DOHH2 (cell line): ENCODE data around the gene RASAL1.

Source experiments
- H3F3A ChIP-seq: fragments of 200-600 bp; sonication (generic), shearing (Covaris generic); 2 replicates; pipeline ENCODE4 v1.6.0; 2016; ENCODE audit warnings: antibody characterized with exemption, mild to moderate bottlenecking; ENCODE audit not compliant: control insufficient read depth, insufficient read depth
- H3K27ac ChIP-seq: fragments of 200-600 bp; sonication (generic); 2 replicates; pipeline ENCODE4 v1.5.1; 2014; ENCODE audit warnings: low read depth, mild to moderate bottlenecking, low read length, moderate library complexity
- H3K27me3 ChIP-seq: fragments of 200-600 bp; sonication (generic); 2 replicates; pipeline ENCODE4 v1.6.1; 2014; ENCODE audit warnings: mild to moderate bottlenecking, low read length, mixed read lengths; ENCODE audit not compliant: control insufficient read depth
- H3K36me3 ChIP-seq: fragments of 200-600 bp; sonication (generic); 2 replicates; pipeline ENCODE4 v1.6.1; 2014; ENCODE audit warnings: mild to moderate bottlenecking, low read length, moderate library complexity, mixed read lengths; ENCODE audit not compliant: control insufficient read depth
- H3K4me1 ChIP-seq: fragments of 200-600 bp; sonication (generic); 2 replicates; pipeline ENCODE4 v1.6.1; 2014; ENCODE audit warnings: mild to moderate bottlenecking, low read length, mixed read lengths; ENCODE audit not compliant: control insufficient read depth
- H3K4me2 ChIP-seq: fragments of 200-600 bp; sonication (generic); 2 replicates; pipeline ENCODE4 v1.6.0; 2014; ENCODE audit warnings: mild to moderate bottlenecking, low read length, moderate library complexity
- H3K4me3 ChIP-seq: fragments of 200-600 bp; sonication (generic); 2 replicates; pipeline ENCODE4 v1.5.1; 2014; ENCODE audit warnings: mild to moderate bottlenecking, low read length, mixed read lengths
- H3K79me2 ChIP-seq: fragments of 200-600 bp; sonication (generic); 2 replicates; pipeline ENCODE4 v1.6.1; 2014; ENCODE audit warnings: mild to moderate bottlenecking, low read length, mixed read lengths; ENCODE audit not compliant: control insufficient read depth
- H3K9me2 ChIP-seq: fragments of 200-600 bp; sonication (generic); replicated peaks from 2 replicates; pipeline ENCODE4 v1.6.1; 2014; ENCODE audit warnings: mild to moderate bottlenecking, low read length, mixed read lengths; ENCODE audit not compliant: control insufficient read depth
- H3K9me3 ChIP-seq: fragments of 200-600 bp; sonication (generic); 2 replicates; pipeline ENCODE4 v1.6.1; 2014; ENCODE audit warnings: antibody characterized with exemption, low read length, mixed read lengths; ENCODE audit not compliant: control insufficient read depth, insufficient read depth
- H4K20me1 ChIP-seq: fragments of 200-600 bp; sonication (generic); 2 replicates; pipeline ENCODE4 v1.6.0; 2014; ENCODE audit warnings: low read depth, mild to moderate bottlenecking, antibody characterized with exemption, low read length, moderate library complexity; ENCODE audit not compliant: control insufficient read depth, insufficient read depth
- EZH2phosphoT487 ChIP-seq: fragments of 200-600 bp; sonication (generic); IDR thresholded peaks from 2 replicates; pipeline ENCODE4 v1.6.1; 2017; ENCODE audit warnings: borderline replicate concordance, mild to moderate bottlenecking, antibody characterized with exemption, low read length, moderate library complexity, mixed read lengths
- TF ChIP-seq, protein P1 (sequence below): fragments of 200-600 bp; sonication (generic); IDR thresholded peaks from one replicate; pipeline ENCODE4 v1.5.1; 2014; ENCODE audit warnings: antibody characterized with exemption, mild to moderate bottlenecking, low read depth, low read length; ENCODE audit not compliant: poor library complexity, severe bottlenecking

RASAL1 gene

DNA sequence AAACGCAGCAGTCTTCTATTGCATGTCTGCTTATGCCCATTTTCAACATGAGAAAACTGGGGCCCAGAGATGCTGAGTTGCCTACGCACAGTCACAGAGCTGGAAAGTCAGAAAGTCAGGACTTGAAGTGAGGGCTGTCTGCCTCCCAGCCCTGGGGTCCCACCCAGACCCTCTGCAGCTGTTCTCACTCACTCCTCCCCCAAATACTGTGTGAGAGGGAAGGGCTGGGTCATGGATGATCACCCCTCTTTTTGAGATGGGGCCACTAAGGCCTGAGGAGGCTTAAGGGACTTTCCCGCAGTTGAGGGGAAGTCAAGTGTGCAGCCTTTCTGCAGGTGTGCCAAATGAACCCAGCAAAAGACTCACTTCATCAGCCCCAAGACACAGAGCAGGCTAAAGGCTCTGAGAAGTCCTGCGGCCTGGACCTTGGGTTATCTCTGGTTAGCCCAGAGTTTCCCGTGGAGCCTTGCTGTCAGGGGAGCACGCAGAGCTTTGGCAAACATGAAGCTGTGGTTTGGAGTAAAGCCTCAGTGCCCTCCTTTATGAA is 60.4 kb downstream of the RASAL1 start:
- H4K20me1 ChIP-seq, result peaks cover 4% of the 10 kb centered on the region; the same call in 1 of the 2 replicates
- H3K27ac ChIP-seq, result peak overlapping the region; percentile 99
- H3K4me1 ChIP-seq, result peaks cover 96% of the 10 kb centered on the region
- H3K27me3 ChIP-seq, result no peaks in the 10 kb centered on the region
- H3K36me3 ChIP-seq, result peaks cover 87% of the 10 kb centered on the region
- peak overlapping the region; percentile 99 for H3K4me2 ChIP-seq
- H3F3A ChIP-seq, result peaks cover 77% of the 10 kb centered on the region
- H3K9me3 ChIP-seq, result no peaks in the 10 kb centered on the region
- H3K9me2 ChIP-seq, result no peaks in the 10 kb centered on the region
- peak overlapping the region; percentile 59 for H3K4me3 ChIP-seq
- H3K79me2 ChIP-seq, result peaks cover 84% of the 10 kb centered on the region
- TF ChIP-seq EZH2phosphoT487, result no peak
- TF ChIP-seq, protein P1, sequence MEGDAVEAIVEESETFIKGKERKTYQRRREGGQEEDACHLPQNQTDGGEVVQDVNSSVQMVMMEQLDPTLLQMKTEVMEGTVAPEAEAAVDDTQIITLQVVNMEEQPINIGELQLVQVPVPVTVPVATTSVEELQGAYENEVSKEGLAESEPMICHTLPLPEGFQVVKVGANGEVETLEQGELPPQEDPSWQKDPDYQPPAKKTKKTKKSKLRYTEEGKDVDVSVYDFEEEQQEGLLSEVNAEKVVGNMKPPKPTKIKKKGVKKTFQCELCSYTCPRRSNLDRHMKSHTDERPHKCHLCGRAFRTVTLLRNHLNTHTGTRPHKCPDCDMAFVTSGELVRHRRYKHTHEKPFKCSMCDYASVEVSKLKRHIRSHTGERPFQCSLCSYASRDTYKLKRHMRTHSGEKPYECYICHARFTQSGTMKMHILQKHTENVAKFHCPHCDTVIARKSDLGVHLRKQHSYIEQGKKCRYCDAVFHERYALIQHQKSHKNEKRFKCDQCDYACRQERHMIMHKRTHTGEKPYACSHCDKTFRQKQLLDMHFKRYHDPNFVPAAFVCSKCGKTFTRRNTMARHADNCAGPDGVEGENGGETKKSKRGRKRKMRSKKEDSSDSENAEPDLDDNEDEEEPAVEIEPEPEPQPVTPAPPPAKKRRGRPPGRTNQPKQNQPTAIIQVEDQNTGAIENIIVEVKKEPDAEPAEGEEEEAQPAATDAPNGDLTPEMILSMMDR, result no peak

- Histone ChIP-seq H3K27me3 (no peaks in the 10 kb centered on the region), H3K79me2 (peaks cover 84% of the 10 kb centered on the region), H3K9me3 (no peaks in the 10 kb centered on the region), H3K4me3 (peak overlapping the region; percentile 59), H3K27ac (peak overlapping the region; percentile 99), H3K9me2 (no peaks in the 10 kb centered on the region), H4K20me1 (no peaks in the 10 kb centered on the region), H3F3A (peaks cover 79% of the 10 kb centered on the region), H3K4me1 (peaks cover 96% of the 10 kb centered on the region), H3K36me3 (peaks cover 87% of the 10 kb centered on the region), H3K4me2 (peak overlapping the region; percentile 99)
- no peak for TF ChIP-seq EZH2phosphoT487
- TF ChIP-seq, protein P1, result no peak
These were observed 62.0 kb downstream of the RASAL1 start for GRCh38 chr12:113073586-113073985.

- peaks cover 85% of the 10 kb centered on the region for H3K79me2 ChIP-seq
- H3K27ac ChIP-seq, result peak overlapping the region; percentile 99
- H3K9me2 ChIP-seq, result no peaks in the 10 kb centered on the region
- TF ChIP-seq, protein P1, result no peak
- TF ChIP-seq EZH2phosphoT487, result no peak
- H3K36me3 ChIP-seq, result peaks cover 89% of the 10 kb centered on the region
- no peaks in the 10 kb centered on the region for H4K20me1 ChIP-seq
- H3K4me2 ChIP-seq, result peak overlapping the region; percentile 99
- peaks cover 97% of the 10 kb centered on the region for H3K4me1 ChIP-seq
- H3K4me3 ChIP-seq, result peak overlapping the region; percentile 94
- H3K27me3 ChIP-seq, result no peaks in the 10 kb centered on the region
- H3K9me3 ChIP-seq, result no peaks in the 10 kb centered on the region
- peaks cover 88% of the 10 kb centered on the region for H3F3A ChIP-seq
These were observed 63.4 kb downstream of the RASAL1 start for GRCh38 chr12:113072136-113072535.
